Keratinocyte (primary cell): ENCODE results near the gene ACSS1. TPM values are rescaled to one million over a fixed set of nuclear protein-coding genes. Genes with fewer than 3 reads are reported as not detected.

Experiments
- DNase-seq: peaks from one replicate; pipeline ENCODE4 v3.0.0-alpha.2; 2011; ENCODE audit warnings: low read depth, missing footprints, low spot score
- FAIRE-seq: peaks from 2 replicates; lab custom pipeline; 2011; peaks lifted over from hg19 to GRCh38; lab: Jason Lieb, UNC
- H2AFZ ChIP-seq: 2 replicates; pipeline ENCODE4 v1.6.0; 2012; ENCODE audit warnings: low read length, control low read depth, inconsistent platforms; ENCODE audit not compliant: control insufficient read depth
- H3K27ac ChIP-seq: 2 replicates; pipeline ENCODE4 v1.5.1; 2011; ENCODE audit warnings: low read length; ENCODE audit not compliant: control insufficient read depth, insufficient read depth
- H3K27me3 ChIP-seq: 3 replicates; pipeline ENCODE4 v1.6.0; 2011; ENCODE audit warnings: low read length; ENCODE audit not compliant: control insufficient read depth, insufficient read depth; ENCODE audit errors: extremely low read depth
- H3K36me3 ChIP-seq, 2 experiments: 2 replicates in 1 of 2; 3 replicates in 1 of 2; pipeline ENCODE4 v1.5.1; 2011; ENCODE audit warnings: low read length in 2 of 2, mild to moderate bottlenecking in 1 of 2; ENCODE audit not compliant: control insufficient read depth in 2 of 2, insufficient read depth in 2 of 2; ENCODE audit errors: extremely low read depth in 1 of 2
- H3K4me1 ChIP-seq: 3 replicates; pipeline ENCODE4 v1.5.1; 2011; ENCODE audit warnings: low read length; ENCODE audit not compliant: control insufficient read depth, insufficient read depth; ENCODE audit errors: extremely low read depth
- H3K4me2 ChIP-seq: 3 replicates; pipeline ENCODE4 v1.6.0; 2011; ENCODE audit warnings: low read depth, low read length; ENCODE audit not compliant: control insufficient read depth, insufficient read depth; ENCODE audit errors: extremely low read depth
- H3K4me3 ChIP-seq, 3 experiments: fragments of 200-600 bp in 1 of 3; sonication (generic) in 1 of 3; 2 replicates in 2 of 3; 3 replicates in 1 of 3; pipeline ENCODE4 v1.5.1; 2011 to 2016; ENCODE audit warnings: low read length in 3 of 3, mild to moderate bottlenecking in 3 of 3, control low read depth in 2 of 3, inconsistent platforms in 1 of 3, low read depth in 1 of 3, mixed read lengths in 1 of 3, mixed run types in 1 of 3, moderate library complexity in 1 of 3; ENCODE audit not compliant: control insufficient read depth in 2 of 3, insufficient read depth in 2 of 3; ENCODE audit errors: extremely low read depth in 1 of 3
- H3K79me2 ChIP-seq: 2 replicates; pipeline ENCODE4 v1.6.0; 2012; ENCODE audit warnings: low read length; ENCODE audit not compliant: control insufficient read depth, insufficient read depth
- H3K9ac ChIP-seq: 3 replicates; pipeline ENCODE4 v1.6.0; 2011; ENCODE audit warnings: low read length; ENCODE audit not compliant: control insufficient read depth, insufficient read depth; ENCODE audit errors: extremely low read depth
- H3K9me1 ChIP-seq: 3 replicates; pipeline ENCODE4 v1.6.0; 2011; ENCODE audit warnings: low read length; ENCODE audit not compliant: control insufficient read depth, insufficient read depth; ENCODE audit errors: extremely low read depth
- H3K9me3 ChIP-seq: 2 replicates; pipeline ENCODE4 v1.5.1; 2012; ENCODE audit warnings: low read depth, low read length; ENCODE audit not compliant: control insufficient read depth
- H4K20me1 ChIP-seq: 3 replicates; pipeline ENCODE4 v1.6.0; 2011; ENCODE audit warnings: low read length; ENCODE audit not compliant: control insufficient read depth, insufficient read depth; ENCODE audit errors: extremely low read depth
- EZH2 ChIP-seq: IDR thresholded peaks from one replicate; pipeline ENCODE4 v1.6.1; 2012; ENCODE audit warnings: inconsistent platforms, mild to moderate bottlenecking, low read length, moderate library complexity
- dilution Hi-C: fragments of 300-500 bp; cut with MboI; formaldehyde crosslinking; loops from one replicate; pipeline ENCODE4 v1.7.0; 2020; ENCODE audit warnings: low sequenced_read_pairs; ENCODE audit not compliant: extremely low pct_ligation_motif_present
- polyA plus RNA-seq, 5 experiments: library from polyadenylated mRNA; depleted of rRNA in 3 of 5; stranded (reverse) in 3 of 5; stranded (forward) in 1 of 5; unstranded in 1 of 5; fragments of >200 nt; gene quantifications; 1 replicate in 1 of 5; 2 replicates in 3 of 5; 3 replicates in 1 of 5; pipeline versions ENCODE4 v1.2.1 to v1.2.3, GENCODE V29; 2011 to 2012; ENCODE audit warnings: missing spikeins in 2 of 5, low read depth in 1 of 5, low replicate concordance in 1 of 5
- TF ChIP-seq, protein P1 (sequence below), 3 experiments: IDR thresholded peaks in 1 of 3; conservative IDR thresholded peaks in 1 of 3; optimal IDR thresholded peaks in 1 of 3; 2 replicates in 2 of 3; 3 replicates in 1 of 3; pipeline versions ENCODE3 to v1.5.1; 2011; ENCODE audit warnings: low read length in 3 of 3, mild to moderate bottlenecking in 3 of 3, moderate library complexity in 2 of 3, control low read depth in 1 of 3, inconsistent platforms in 1 of 3; ENCODE audit not compliant: insufficient read depth in 2 of 3; ENCODE audit errors: extremely low read depth in 1 of 3

ACSS1 gene
- polyA plus RNA-seq, 1 donor (not counting 4 experiments of a cell fraction or from before 2014, with no cell fraction given): 1.5 TPM

DNA sequence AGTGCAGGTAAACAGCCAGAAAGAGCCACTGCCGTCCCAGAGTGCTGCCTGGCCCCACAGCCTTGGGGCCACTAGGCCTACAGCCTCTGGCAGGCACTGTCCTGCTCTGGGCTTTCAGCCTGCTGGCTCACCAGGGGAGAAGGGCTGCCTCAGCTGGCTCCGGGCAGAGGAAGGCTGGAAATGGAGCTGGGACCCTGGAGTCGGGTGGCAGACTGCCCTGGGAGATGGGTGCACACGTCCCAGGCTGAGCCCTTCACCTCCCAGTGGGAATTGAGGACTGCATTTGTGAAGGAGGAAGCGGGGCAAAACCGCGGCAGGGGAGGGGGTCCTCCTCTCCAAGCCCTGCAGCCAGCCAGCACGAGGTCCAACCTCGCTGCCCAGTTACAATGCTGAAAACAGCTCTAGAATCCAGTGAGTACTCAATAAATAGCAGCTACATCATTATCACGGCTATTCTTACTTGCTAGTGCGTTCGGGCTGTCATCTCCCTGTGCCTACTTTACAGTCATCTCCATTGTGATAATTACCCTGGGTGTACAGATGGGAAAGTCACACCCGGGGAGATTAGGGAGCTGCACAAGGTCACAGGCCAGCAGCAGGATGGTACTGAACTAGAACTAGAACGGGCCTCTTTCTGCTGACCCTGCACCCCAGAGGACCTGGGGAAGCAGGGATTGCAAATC is 13.1 kb downstream of the ACSS1 start:
- FAIRE-seq (no peak), DNase-seq (no peak)
- TF ChIP-seq, protein P1, sequence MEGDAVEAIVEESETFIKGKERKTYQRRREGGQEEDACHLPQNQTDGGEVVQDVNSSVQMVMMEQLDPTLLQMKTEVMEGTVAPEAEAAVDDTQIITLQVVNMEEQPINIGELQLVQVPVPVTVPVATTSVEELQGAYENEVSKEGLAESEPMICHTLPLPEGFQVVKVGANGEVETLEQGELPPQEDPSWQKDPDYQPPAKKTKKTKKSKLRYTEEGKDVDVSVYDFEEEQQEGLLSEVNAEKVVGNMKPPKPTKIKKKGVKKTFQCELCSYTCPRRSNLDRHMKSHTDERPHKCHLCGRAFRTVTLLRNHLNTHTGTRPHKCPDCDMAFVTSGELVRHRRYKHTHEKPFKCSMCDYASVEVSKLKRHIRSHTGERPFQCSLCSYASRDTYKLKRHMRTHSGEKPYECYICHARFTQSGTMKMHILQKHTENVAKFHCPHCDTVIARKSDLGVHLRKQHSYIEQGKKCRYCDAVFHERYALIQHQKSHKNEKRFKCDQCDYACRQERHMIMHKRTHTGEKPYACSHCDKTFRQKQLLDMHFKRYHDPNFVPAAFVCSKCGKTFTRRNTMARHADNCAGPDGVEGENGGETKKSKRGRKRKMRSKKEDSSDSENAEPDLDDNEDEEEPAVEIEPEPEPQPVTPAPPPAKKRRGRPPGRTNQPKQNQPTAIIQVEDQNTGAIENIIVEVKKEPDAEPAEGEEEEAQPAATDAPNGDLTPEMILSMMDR (optimal IDR thresholded peaks at IDR 0.05 in 1 of 3, IDR thresholded peaks at IDR 0.05 in 1 of 3, conservative IDR thresholded peaks at IDR 0.05 in 1 of 3; ENCODE audit: extremely low read depth in 1 of 3, insufficient read depth in 2 of 3, low read length in 3 of 3): no peak
- TF ChIP-seq EZH2: no peak
- Histone ChIP-seq H3K27ac (no peak overlapping the region), H3K9me3 (no peaks in the 10 kb centered on the region), H3K4me1 (peaks cover 9% of the 10 kb centered on the region), H3K27me3 (peaks cover 17% of the 10 kb centered on the region), H4K20me1 (no peaks in the 10 kb centered on the region), H3K4me3 (no peak overlapping the region), H3K36me3 (no peaks in the 10 kb centered on the region), H3K4me2 (no peak overlapping the region), H3K9me1 (no peaks in the 10 kb centered on the region), H3K79me2 (no peaks in the 10 kb centered on the region), H2AFZ (no peak overlapping the region), H3K9ac (no peak overlapping the region)
- dilution Hi-C loops: no loop called here

DNA sequence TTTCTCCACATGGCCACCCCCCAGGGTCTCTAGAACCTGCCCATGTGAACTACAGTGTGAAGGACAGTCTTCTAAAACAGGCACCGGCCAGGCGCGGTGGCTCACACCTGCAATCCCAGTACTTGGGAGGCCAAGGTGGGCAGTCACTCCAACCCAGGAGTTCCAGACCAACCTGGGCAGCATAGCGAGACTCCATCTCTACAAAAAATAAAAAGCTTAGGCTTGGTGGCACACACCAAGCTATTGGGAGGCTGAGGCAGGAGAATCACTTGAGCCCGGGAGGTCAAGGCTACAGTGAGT is 13.7 kb downstream of the ACSS1 start:
- H3K9me1 ChIP-seq: no peaks in the 10 kb centered on the region
- no peak overlapping the region for H3K27ac ChIP-seq
- DNase-seq: no peak
- H3K79me2 ChIP-seq: no peaks in the 10 kb centered on the region
- FAIRE-seq: no peak
- H3K4me2 ChIP-seq: no peak overlapping the region
- H3K36me3 ChIP-seq: no peaks in the 10 kb centered on the region
- H3K27me3 ChIP-seq: peaks cover 11% of the 10 kb centered on the region
- no peaks in the 10 kb centered on the region for H4K20me1 ChIP-seq
- dilution Hi-C loops: no loop called here
- TF ChIP-seq, protein P1 (optimal IDR thresholded peaks at IDR 0.05 in 1 of 3, IDR thresholded peaks at IDR 0.05 in 1 of 3, conservative IDR thresholded peaks at IDR 0.05 in 1 of 3; ENCODE audit: extremely low read depth in 1 of 3, insufficient read depth in 2 of 3, low read length in 3 of 3): no peak
- no peak for TF ChIP-seq EZH2
- no peaks in the 10 kb centered on the region for H3K9me3 ChIP-seq
- H3K4me1 ChIP-seq: peaks cover 15% of the 10 kb centered on the region
- H3K4me3 ChIP-seq: no peak overlapping the region
- no peak overlapping the region for H2AFZ ChIP-seq
- H3K9ac ChIP-seq: no peak overlapping the region
